ENCODE measurements around the gene HABP4.

DNA sequence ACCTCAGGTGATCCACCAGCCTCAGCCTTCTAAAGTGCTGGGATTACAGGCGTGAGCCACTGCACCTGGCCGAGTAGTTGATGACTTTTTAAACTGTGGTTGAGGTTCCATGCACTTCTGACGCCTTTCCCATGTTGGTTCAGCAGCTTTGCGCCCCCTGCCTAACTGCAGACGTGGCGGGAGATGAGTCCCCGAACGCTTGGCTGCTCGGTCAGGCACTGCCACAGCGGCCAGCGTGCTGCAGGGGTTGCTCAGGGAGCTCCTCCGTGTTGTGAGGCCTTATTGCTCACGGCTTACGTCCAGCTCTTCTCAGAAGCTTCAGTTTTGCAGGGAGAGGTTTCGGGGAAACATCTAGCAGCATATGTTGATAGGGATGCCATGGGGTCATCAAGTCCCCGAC, 35.3 kb downstream of the HABP4 start:
- TF ChIP-seq, protein P1, sequence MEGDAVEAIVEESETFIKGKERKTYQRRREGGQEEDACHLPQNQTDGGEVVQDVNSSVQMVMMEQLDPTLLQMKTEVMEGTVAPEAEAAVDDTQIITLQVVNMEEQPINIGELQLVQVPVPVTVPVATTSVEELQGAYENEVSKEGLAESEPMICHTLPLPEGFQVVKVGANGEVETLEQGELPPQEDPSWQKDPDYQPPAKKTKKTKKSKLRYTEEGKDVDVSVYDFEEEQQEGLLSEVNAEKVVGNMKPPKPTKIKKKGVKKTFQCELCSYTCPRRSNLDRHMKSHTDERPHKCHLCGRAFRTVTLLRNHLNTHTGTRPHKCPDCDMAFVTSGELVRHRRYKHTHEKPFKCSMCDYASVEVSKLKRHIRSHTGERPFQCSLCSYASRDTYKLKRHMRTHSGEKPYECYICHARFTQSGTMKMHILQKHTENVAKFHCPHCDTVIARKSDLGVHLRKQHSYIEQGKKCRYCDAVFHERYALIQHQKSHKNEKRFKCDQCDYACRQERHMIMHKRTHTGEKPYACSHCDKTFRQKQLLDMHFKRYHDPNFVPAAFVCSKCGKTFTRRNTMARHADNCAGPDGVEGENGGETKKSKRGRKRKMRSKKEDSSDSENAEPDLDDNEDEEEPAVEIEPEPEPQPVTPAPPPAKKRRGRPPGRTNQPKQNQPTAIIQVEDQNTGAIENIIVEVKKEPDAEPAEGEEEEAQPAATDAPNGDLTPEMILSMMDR (IDR thresholded peaks at IDR 0.05) = no peak
- no peak for TF ChIP-seq POLR2A (IDR thresholded peaks at IDR 0.05)
